ENCODE data around the gene SRPK2.

SRPK2 gene

DNA sequence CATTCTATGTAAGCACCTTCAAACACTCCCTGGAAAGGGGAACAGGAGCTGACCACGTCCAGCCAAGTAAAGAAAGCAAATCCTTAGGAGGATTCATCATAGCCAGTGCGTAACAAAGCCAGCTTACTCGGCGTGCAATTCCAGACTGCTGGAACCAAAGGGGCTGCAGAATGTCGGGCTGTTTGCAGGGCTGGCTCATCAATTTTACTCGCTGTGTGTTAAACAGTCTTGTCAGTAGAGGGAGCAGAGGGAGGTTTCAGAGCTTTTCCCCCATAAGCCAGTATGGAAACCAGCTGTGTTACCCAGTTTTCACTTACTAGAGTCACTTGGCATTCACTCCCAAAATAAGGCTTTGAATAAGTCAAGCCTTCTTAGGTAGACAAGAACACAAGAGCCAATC is 247.7 kb downstream of the SRPK2 start:
- Mint-ChIP-seq H3K27ac (no peak overlapping the region), H3K27me3 (ENCODE audit: low read depth) (no peaks in the 10 kb centered on the region), H3K36me3 (ENCODE audit: low read depth) (peaks cover 51% of the 10 kb centered on the region), H3K4me1 (peaks cover 8% of the 10 kb centered on the region), H3K9me3 (no peaks in the 10 kb centered on the region), H3K4me3 (no peak overlapping the region)
- TF ChIP-seq, protein P1, sequence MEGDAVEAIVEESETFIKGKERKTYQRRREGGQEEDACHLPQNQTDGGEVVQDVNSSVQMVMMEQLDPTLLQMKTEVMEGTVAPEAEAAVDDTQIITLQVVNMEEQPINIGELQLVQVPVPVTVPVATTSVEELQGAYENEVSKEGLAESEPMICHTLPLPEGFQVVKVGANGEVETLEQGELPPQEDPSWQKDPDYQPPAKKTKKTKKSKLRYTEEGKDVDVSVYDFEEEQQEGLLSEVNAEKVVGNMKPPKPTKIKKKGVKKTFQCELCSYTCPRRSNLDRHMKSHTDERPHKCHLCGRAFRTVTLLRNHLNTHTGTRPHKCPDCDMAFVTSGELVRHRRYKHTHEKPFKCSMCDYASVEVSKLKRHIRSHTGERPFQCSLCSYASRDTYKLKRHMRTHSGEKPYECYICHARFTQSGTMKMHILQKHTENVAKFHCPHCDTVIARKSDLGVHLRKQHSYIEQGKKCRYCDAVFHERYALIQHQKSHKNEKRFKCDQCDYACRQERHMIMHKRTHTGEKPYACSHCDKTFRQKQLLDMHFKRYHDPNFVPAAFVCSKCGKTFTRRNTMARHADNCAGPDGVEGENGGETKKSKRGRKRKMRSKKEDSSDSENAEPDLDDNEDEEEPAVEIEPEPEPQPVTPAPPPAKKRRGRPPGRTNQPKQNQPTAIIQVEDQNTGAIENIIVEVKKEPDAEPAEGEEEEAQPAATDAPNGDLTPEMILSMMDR (IDR thresholded peaks at IDR 0.05; ENCODE audit: unreplicated experiment in 3 of 3): peak; percentile 35 to 58 (median 45)

DNA sequence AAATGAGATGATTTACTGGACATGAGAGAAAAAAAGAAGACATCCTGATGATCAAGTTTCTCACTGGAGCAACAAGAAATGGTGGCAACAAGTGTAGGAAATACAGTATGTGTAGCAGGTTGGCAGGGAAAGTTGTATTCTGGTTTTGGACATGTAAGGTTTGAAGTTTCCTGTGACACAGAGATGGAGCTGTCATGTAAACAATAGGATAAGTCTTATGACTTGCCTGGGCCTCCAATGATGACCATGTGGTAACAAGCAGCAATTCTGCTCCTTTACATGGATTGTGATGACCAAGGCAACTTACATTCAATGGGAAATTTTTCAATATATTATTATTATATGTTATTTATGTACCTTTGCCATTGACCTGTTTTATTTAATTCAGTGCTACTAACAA is 249.3 kb downstream of the SRPK2 start:
- TF ChIP-seq, protein P1 (IDR thresholded peaks at IDR 0.05; ENCODE audit: unreplicated experiment in 3 of 3): no peak
- H3K36me3 Mint-ChIP-seq (ENCODE audit: low read depth): peaks cover 44% of the 10 kb centered on the region
- peaks cover 16% of the 10 kb centered on the region for H3K4me1 Mint-ChIP-seq
- H3K4me3 Mint-ChIP-seq: no peak overlapping the region
- no peak overlapping the region for H3K27ac Mint-ChIP-seq
- no peaks in the 10 kb centered on the region for H3K27me3 Mint-ChIP-seq (ENCODE audit: low read depth)
- no peaks in the 10 kb centered on the region for H3K9me3 Mint-ChIP-seq

DNA sequence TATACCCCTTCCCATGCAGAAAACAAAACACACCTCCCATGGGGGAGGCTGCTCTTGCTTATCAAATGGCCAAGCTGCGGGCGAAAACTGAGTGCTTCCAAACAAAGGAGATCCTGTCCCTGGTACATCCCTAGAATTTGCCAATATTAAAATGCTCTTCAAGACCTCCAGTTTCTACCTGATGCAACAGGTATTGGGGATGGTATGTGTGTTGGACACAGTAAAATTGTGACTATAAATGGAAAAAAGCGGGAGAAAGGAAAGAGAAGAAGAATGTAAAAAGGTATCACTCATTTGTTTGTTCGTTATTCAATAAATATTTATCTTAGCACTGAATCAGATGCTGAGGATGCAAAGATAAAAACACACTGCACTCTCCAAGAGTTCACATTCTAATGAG is 250.8 kb downstream of the SRPK2 start:
- Mint-ChIP-seq H3K4me1 (peaks cover 23% of the 10 kb centered on the region), H3K9me3 (no peaks in the 10 kb centered on the region), H3K4me3 (no peak overlapping the region), H3K36me3 (ENCODE audit: low read depth) (peaks cover 45% of the 10 kb centered on the region), H3K27me3 (ENCODE audit: low read depth) (no peaks in the 10 kb centered on the region), H3K27ac (no peak overlapping the region)
- TF ChIP-seq, protein P1 (IDR thresholded peaks at IDR 0.05; ENCODE audit: unreplicated experiment in 3 of 3): no peak

DNA sequence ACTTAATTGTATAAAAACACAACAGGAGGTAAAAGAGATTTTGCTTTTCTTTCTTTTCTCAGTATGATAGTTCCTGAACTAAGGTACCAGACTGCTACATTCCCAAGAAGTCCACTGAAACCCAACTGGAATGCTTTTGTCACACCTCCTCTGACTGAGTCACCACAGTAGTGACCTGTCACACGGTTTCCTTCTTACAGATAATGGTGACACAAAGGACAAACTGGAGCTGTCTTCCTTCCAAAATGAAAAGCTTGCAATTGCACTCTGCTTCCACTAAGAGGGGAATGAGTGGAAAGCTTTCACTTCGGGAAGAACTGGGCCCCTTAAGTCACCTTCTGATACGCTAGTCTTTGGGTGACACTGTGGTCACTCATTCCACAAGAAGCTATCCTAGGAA is 252.5 kb downstream of the SRPK2 start:
- Mint-ChIP-seq H3K4me1 (peaks cover 26% of the 10 kb centered on the region), H3K36me3 (ENCODE audit: low read depth) (peaks cover 42% of the 10 kb centered on the region), H3K9me3 (no peaks in the 10 kb centered on the region), H3K27ac (no peak overlapping the region), H3K4me3 (no peak overlapping the region), H3K27me3 (ENCODE audit: low read depth) (no peaks in the 10 kb centered on the region)
- TF ChIP-seq, protein P1 (IDR thresholded peaks at IDR 0.05; ENCODE audit: unreplicated experiment in 3 of 3): no peak

DNA sequence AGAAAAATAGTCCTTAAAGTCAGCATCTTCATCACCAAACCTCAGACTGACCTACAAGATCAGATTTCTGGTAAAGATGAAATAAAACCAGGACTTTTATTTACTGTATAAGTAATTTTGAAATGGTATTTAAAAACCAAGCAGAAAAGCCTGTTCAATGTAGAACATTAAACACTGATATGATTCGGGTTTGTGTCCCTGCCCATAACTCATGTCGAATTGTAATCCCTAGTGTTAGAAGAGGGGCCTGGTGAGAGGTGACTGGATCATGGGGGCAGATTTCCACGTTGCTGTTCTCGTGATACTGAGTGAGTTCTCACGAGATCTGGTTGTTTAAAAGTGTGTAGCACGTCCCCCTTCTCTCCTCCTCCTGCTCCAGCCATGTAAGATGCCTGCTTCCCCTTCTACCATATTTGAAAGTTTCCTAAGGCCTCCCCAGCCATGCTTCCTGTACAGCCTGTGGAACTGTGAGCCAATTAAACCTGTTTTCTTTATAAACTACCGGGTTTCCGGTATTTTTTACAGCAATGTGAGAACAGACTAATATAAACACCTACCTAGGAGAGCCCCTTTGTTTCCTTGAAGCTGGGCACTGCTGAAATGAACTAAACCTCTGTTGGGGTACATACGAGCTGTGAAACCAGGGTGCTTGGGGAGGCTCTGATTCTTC is 254.6 kb downstream of the SRPK2 start:
- Mint-ChIP-seq H3K36me3 (ENCODE audit: low read depth) (peaks cover 45% of the 10 kb centered on the region), H3K27ac (peak overlapping the region in 1 of 3 experiments; percentile 44), H3K27me3 (ENCODE audit: low read depth) (no peaks in the 10 kb centered on the region), H3K4me1 (peaks cover 25% of the 10 kb centered on the region), H3K4me3 (no peak overlapping the region), H3K9me3 (no peaks in the 10 kb centered on the region)
- TF ChIP-seq, protein P1 (IDR thresholded peaks at IDR 0.05; ENCODE audit: unreplicated experiment in 3 of 3): no peak

DNA sequence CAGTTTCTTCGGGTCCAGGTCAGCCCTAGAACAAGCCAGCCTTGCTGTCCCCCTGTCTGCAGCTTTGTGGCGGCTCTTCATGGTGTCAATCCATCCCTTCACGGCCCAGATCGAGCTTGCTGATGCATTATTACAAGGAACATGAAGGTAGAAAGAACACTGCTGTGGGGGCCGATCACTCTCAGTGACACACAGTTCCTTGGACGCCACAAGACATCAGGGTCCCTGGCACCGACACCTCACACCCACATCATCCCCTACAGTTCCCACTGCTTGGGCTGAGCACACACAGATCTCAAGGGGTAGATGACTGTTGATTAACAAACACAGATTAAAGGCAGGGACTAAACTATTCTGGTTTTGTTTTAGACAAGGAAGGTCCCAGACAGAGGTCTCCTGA is 255.4 kb downstream of the SRPK2 start:
- Mint-ChIP-seq H3K27ac (no peak overlapping the region), H3K9me3 (no peaks in the 10 kb centered on the region), H3K4me1 (peaks cover 25% of the 10 kb centered on the region), H3K27me3 (ENCODE audit: low read depth) (no peaks in the 10 kb centered on the region), H3K36me3 (ENCODE audit: low read depth) (peaks cover 43% of the 10 kb centered on the region), H3K4me3 (no peak overlapping the region)
- TF ChIP-seq, protein P1 (IDR thresholded peaks at IDR 0.05; ENCODE audit: unreplicated experiment in 3 of 3): no peak

Measured in nephron (organoid).